Progenitor cell of endocrine pancreas (in vitro differentiated cells): ENCODE results near the gene CTAGE1. TPM values are rescaled to one million over a fixed set of nuclear protein-coding genes. Genes with fewer than 3 reads are reported as not detected.

Experiments used
- DNase-seq: peaks from one replicate; pipeline ENCODE4 v3.0.0; 2021; ENCODE audit warnings: low spot score; ENCODE audit not compliant: unreplicated experiment
- H3K27ac Mint-ChIP-seq: 2 replicates; pipeline ENCODE4 v1.8.0; 2021; ENCODE audit warnings: mild to moderate bottlenecking, moderate library complexity, mixed read lengths
- H3K27me3 Mint-ChIP-seq: 2 replicates; pipeline ENCODE4 v1.8.0; 2021; ENCODE audit warnings: mixed read lengths
- H3K36me3 Mint-ChIP-seq: 2 replicates; pipeline ENCODE4 v1.8.0; 2022; ENCODE audit warnings: mixed read lengths; ENCODE audit not compliant: insufficient read depth
- H3K4me1 Mint-ChIP-seq: 2 replicates; pipeline ENCODE4 v1.8.0; 2021; ENCODE audit warnings: low read depth, mixed read lengths
- H3K4me3 Mint-ChIP-seq: 2 replicates; pipeline ENCODE4 v1.8.0; 2021; ENCODE audit warnings: low read depth, mild to moderate bottlenecking, moderate library complexity, mixed read lengths
- H3K9me3 Mint-ChIP-seq: 2 replicates; pipeline ENCODE4 v1.8.0; 2021; ENCODE audit warnings: low read depth, mixed read lengths
- CTCF ChIP-seq: fragments of 200-600 bp; sonication (generic); IDR thresholded peaks from one replicate; pipeline ENCODE4 v1.5.0; 2021; ENCODE audit warnings: antibody characterized with exemption, mild to moderate bottlenecking; ENCODE audit not compliant: unreplicated experiment
- total RNA-seq: library from RNA; stranded (reverse); gene quantifications from 2 replicates; pipeline ENCODE4 v1.2.1, GENCODE V29; 2021

Gene CTAGE1
- total RNA-seq, 1 donor from 2014 or later = not detected

GRCh38 chr18:22363867-22364463 is 53.8 kb downstream of the CTAGE1 start:
- Mint-ChIP-seq H3K9me3 (no peaks in the 10 kb centered on the region), H3K4me1 (no peaks in the 10 kb centered on the region), H3K27me3 (peaks cover 4% of the 10 kb centered on the region), H3K4me3 (no peak overlapping the region), H3K27ac (no peak overlapping the region), H3K36me3 (no peaks in the 10 kb centered on the region)
- TF ChIP-seq CTCF = peak; percentile 10
- DNase-seq = no peak

Other genes starting within 250 kb of the CTAGE1 start
- 112 and 114 TPM in 2 replicates for gene GATA6, start 248.3 kb downstream of the CTAGE1 start, total RNA-seq